NCI-H2196 treated with DMSO at 0.1 percent for 48 hours (cell line): ENCODE results near the gene CDHR1.

Source experiments
- DNase-seq: peaks from one replicate; lab custom pipeline; 2025; ENCODE audit not compliant: unreplicated experiment; lab: John Stamatoyannopoulos, UW

Gene CDHR1

DNA sequence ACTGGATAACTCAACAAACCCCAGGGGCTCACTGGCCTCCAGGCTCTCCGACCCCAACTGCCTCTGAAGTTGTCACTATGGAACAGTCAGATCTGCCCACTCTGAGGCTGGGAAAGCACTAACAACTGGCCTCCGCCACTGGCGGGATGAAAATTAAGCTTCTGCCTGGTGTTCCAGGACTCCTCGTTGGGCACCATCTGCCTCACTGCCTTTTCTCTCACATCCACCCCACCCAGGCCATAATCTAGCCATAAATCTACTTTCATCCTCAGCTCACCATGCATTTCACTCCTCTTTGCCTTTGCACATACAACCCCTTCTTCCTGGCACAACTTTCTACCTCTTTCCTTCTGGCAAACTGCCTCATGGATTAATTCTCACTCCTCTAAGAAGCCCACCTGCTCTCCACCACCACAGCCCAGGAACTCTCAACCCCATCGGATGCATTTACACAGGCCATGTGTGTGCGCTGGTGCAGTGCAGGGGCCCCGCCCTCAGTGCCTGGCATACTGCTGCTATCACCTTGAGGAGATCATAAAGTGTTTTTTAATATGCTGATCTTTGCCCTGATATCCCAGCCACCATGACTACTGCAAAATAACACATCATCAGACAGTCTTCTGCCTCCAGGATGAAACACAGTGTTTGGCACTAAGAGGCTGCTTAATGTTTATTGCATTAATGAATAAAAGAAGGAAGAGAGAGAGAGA lies 4.0 kb downstream of the CDHR1 start:
- no peak for DNase-seq

DNA sequence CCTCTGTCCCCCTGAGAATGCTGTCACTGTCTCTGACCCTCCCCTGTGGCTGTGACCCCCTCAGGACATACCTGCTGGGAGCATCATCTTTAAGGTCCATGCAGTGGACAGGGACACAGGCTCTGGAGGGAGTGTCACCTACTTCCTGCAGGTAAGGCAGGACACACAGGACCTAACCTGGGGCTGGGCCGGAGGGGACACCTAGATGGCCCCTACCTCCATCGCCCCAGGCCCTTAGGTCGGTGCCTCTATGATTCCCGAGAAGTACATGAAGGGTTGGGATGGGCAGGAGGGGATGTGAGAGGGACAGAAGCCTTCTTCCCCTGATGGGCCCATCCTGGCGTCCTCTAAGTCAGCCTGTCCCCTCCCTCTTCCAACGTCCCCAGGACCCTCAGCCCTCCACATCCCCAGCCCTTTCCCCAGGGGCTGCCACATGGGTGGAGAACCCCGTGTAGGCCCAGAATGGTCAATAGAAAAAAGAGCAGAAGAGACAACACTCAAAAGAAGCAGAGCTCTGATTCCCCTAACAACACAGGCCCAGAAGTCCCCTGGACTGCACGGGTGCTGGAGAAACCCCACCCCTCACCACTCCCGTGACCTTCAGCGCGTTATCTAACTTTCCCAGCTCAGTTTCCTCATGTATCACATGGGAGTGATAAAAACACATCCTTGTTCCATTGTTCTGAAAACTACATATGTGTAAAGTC lies 6.4 kb downstream of the CDHR1 start:
- DNase-seq = no peak

DNA sequence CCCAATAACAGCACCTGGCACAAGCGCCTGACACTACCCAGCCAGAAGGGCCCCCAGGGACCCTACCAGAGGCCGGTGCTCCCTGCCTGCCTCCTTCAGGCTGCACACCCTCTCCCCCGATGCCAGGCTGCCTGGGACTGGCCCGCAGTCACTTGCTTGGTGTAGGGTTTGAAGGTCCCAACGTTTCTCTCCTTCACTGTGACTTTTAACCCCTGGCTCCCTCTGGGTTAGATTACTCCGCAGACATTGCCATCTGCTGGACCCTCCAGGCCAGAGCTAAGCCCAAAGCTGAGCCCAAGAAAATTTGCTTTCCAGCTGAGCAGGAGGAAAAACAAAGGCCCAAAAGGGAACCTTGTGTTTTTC lies 6.9 kb downstream of the CDHR1 start:
- DNase-seq = no peak

DNA sequence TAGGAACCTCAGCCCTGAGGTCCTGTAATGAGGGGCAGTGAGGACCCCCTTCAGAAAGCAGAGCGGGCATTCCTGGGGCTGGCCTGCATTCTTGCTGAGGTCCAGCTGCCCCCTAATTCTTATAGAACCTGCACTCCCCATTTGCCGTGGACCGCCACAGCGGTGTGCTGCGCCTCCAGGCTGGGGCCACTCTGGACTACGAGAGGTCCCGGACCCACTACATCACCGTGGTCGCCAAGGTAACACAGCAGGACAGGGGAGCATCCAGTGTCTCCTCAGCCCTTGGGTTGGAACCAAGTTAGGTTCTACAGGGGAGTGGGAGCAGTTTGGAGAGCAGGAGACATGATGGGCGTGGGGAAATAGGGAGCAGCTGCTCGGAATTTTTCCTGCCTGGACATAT lies 7.3 kb downstream of the CDHR1 start:
- DNase-seq = no peak

DNA sequence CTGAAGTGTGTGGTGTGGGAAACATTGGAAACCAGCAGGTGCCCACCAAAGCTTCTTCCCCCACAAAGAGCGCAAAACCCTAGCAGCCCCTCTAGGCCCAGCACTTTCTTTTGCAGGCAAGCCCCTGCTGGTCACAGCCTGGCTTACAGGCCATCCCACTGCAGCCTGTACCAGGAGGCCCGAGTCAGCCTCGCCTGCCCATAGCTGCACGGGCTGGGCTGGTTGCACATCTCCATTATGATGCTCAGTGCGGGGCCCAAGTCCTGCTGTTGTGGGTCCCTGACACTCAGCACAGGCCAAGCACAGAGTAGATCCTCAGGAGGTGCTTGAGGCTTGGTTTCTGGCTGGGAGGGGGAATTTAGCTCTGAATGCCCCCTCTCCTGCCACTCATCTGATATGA lies 8.0 kb downstream of the CDHR1 start:
- no peak for DNase-seq

DNA sequence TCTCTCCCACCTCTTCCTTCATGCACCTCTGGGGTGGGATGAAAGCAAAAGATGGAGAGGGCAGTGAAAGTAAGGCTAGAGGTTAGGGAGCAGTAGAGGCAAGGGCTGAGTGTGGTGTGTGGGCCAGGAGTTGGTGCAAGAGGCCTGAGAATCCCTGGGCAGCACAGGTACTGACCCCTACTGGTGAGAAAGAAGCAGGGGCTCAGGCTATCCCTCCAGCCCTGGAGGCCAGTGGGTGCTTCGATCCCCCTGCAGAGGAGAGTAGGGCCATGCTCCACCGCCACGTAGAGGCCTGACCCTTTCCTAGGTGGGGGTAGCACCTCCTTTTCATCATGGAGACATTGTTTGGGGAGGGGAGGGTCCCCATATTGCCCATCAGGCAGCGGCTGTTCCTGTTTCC lies 9.8 kb downstream of the CDHR1 start:
- no peak for DNase-seq

DNA sequence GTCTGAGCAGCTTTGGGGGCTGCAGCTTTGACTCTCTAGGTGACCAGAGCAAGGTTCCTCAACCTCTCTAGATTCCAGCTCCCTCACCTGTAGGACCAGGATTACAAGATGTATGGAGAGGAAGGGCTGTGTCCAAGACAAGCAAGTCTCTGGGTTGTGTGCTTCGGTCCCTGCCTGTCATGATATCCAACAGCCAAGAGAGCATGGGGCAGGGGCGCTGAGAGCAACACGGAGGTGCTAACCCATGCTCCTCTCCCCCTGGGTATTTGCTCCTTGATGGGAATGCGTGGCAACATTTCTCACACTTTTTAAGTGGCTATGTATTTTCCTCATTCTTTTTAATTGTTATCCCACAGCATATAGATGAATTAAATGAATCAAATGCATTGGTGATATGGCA lies 10.3 kb downstream of the CDHR1 start:
- no peak for DNase-seq

DNA sequence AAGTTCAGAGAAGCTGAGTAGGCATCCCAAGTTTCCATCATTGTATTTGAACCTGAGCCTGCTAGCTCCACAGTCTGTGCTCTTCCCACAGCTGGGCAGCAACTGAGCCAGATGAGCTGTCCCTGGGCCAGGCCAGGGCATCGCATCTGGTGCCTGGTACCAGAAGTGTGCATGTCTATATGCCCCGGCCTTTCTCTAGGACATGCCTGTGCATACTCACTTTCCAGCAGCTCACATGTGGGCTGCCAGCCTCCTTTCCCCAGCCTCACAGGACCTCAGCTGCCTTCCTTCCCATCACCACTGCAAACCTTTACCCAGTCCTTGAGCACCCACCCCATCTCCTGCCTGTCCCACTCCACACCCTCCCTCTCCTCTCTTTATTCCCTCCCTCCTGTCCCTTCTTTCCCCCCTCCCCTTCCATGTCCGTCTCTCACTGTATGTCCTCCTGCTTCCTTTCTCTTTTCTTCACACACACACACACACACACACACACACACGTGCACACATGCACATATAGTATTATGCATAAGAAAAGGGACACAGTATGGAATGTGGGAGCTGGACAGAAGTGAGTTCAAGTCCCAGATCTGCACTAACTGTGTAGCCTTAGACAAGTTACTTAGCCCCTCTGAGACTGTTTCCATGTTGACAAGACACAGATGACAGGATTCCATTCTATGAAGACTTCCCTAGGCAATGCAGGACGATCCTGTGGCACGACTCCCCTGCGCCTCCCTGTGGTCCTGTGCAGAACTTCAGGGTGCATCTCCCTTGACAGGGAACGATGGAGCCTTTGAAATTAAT lies 10.9 kb downstream of the CDHR1 start:
- DNase-seq = no peak

DNA sequence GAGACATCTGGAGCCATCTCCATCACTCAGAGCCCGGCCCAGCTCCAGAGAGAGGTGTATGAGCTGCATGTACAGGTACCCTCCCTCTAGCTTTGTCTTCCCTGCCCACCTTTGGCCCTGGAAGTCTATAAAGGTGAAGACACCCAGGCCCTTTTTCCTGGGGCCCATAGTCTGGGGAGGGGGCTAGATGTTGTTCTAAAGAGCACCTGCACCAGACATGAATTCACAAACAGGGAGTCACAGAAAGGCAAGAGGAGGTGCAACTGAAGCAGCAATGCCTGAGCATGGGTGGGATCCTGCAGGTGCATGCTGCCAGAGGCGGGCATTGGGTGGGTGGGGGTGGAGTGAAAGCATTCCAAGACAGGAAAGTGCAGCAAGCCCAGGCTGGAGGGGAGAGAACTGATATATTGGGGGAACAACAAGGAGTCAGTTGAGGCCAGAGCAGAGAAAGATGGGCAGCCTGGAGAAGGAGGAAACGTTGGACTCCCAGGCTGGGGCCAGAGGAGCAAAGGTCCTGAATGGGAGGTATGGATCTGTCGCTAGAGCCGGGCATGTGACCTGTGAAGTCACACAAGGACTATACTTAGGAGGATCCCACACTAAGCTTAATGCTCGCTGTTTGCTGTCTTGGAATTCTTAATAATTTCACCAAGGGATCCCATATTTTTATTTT lies 11.7 kb downstream of the CDHR1 start:
- DNase-seq = no peak

DNA sequence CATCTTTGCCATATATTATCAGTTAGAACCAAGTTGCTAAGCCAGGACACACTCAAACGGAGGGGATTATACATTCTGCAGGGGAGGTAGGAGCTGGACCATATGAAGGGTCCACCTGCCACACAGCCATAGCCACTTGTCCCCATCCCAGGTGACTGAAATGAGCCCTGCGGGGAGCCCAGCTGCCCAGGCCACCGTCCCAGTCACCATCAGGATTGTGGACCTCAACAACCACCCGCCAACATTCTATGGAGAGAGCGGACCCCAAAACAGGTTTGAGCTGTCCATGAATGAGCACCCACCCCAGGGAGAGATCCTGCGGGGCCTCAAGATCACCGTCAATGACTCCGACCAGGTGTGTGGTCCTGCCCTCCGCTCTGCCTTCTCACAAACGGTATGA lies 13.7 kb downstream of the CDHR1 start:
- no peak for DNase-seq

DNA sequence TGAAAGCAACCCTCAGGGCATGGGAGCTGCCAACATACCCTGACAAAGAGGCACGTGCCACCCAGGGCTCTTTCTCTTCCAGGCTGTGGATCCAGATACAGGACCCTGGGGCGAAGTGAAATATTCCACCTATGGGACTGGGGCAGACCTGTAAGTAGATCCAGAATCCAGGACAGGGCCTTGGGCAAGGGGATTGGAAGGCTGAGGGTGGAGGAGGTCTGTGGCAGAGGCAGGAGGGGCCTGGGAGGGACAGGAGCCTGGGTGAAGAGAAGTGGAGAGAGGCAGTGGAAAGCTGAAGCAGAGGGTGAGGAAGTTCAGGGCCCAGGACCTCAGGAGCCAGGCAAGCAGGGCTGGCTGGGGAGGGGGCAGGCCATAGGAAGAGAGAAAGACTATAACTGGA lies 17.2 kb downstream of the CDHR1 start:
- no peak for DNase-seq

DNA sequence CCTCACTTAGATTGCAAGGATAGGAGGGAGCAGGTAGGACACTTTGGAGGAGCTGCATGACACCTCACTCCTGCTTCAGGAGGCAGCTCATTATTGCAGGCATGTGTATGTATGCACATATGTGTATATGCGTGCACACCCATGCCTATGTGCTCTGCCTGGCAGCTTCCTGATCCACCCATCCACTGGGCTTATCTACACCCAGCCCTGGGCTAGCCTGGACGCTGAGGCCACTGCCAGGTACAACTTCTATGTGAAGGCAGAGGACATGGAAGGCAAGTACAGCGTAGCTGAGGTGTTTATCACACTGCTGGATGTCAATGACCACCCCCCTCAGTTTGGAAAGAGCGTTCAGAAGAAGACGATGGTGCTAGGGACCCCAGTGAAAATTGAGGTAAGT lies 17.7 kb downstream of the CDHR1 start:
- DNase-seq = no peak

DNA sequence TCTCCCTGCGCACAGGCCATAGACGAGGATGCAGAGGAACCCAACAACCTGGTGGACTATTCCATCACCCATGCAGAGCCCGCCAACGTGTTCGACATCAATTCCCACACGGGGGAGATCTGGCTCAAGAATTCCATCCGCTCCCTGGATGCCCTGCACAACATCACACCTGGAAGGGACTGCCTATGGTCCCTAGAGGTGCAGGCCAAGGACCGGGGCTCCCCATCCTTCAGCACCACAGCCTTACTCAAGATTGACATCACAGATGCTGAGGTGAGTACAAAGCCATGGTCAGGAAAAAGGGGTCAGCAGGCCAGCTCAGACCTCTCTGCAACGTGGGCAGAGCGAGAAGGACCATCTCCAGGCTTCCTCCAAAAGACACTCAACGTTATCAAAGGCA lies 18.7 kb downstream of the CDHR1 start:
- no peak for DNase-seq

DNA sequence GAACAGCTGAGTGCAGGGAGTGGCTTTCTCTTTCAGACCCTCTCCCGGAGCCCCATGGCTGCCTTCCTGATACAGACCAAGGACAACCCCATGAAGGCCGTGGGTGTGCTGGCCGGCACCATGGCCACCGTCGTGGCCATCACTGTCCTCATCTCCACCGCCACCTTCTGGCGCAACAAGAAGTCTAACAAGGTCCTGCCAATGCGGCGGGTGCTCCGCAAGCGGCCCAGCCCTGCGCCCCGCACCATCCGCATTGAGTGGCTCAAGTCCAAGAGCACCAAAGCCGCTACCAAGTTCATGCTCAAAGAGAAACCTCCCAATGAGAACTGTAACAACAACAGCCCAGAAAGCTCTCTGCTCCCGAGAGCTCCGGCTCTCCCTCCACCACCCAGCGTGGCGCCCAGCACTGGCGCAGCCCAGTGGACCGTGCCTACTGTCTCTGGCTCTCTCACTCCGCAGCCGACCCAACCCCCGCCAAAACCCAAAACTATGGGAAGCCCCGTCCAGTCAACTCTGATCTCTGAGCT lies 19.8 kb downstream of the CDHR1 start:
- DNase-seq = no peak

DNA sequence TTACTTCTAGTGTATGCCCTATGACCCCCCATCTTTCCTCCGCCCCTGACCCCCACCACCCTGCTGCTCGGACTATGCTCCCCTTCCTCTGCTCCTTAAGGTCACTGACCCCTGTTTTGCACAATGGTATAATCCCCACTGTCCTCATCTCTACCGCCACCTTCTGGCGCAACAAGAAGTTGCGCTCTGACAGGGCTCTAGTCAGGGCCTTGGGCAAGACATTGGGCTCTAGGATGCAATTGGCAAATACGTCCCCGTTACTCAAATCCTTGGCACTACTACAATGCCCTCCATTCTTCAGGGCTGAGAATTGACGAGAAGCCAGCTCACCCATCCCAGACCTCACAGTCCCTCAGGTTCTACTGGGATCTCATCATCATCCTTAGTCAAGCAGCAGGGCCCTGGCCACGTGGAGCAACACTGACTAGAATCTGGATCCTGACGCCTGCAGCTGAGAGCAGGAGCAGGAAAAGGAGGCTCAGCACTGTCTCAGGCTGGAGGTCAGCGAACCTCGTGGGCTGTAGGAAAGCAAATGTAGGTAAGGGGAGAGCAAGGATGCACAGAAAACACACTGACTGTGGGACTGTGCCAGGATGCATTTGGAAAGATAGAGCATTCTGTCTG lies 20.4 kb downstream of the CDHR1 start:
- no peak for DNase-seq

DNA sequence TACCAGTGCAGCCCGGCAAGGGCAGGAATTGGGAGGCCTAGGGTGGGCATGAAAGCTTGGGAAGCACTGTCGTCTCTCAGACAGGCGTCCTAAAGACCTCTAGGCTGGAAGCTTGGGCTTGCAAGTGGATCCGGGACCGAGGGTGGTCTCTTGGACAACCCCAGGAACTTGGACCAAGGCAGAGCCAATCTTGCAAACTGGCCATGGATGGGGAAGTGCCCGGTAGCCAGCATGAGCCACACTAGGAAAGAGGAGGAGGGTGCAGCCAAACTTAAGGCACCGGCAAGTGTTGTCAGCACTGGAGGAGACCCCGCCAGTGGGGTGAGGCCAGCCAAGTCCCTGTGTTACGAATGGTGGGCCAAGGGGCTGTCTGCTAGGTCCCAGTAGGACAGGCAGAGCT lies 22.5 kb downstream of the CDHR1 start:
- DNase-seq = no peak

DNA sequence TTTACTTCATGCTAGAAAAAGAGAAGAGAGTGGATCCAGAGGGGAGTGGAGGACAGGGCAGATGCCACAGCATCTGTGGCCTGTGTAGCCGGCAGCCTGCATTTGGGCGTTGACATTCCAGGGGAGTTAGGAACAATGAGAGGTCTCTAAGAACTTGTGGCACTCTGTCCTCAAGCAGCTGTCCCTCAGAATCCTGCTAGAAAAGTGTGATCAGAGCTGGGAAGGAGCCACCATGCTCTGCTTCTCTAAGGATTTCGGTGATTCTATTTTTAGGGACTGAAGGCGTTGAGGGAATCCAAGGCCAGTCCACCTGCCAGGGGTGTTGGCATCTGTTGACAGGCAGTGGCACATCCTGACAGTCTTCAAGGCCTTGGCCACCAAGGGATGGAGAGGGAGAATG lies 23.4 kb downstream of the CDHR1 start:
- no peak for DNase-seq

DNA sequence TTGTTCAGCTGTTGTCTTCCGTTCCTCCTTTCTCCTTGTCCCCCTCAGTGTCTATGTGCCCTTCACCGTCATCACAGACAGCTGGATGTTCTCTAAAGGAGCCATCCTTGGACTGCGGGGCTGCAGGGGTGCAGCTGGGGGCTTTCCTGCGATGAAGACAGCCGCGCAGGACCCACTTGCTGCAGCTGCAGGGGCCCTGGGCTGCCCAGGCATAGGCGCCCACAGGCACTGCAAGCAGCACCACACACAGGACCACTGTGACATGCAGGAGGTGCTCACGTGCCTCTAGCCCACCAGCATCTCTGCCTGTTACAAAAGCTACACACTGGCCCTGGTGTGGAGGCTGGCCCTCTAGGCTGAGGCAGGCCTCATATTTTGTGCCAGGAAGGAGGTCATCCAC lies 27.6 kb downstream of the CDHR1 start:
- DNase-seq = no peak

DNA sequence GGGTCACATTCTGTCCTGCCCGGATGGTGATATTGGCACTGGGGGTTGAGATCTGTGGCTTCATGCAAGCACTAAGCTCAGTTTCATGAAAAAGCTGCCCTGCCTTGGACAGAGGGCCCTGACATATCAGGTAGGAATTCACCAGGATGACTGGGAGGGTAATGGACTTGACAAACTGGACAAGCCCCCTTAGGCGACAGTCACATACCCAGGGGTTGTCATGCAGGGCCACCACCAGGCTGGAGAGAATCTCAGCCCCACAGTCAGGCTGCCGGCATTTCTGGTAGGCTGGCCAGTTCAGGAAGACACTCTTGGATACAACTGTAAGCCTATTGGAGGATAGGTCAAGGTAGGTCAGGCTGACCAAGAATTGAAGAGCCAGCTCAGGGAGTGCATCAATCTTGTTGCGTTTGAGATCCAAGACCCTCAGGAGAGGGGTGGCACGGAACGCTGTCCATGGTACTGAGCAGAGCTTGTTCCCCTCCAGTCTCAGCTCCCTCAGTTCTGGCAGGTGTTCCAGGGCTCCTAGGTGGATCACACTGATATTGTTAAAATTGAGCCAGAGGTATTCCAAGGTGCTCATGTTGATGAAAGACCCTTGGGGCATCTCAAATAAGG lies 30.2 kb downstream of the CDHR1 start:
- no peak for DNase-seq

DNA sequence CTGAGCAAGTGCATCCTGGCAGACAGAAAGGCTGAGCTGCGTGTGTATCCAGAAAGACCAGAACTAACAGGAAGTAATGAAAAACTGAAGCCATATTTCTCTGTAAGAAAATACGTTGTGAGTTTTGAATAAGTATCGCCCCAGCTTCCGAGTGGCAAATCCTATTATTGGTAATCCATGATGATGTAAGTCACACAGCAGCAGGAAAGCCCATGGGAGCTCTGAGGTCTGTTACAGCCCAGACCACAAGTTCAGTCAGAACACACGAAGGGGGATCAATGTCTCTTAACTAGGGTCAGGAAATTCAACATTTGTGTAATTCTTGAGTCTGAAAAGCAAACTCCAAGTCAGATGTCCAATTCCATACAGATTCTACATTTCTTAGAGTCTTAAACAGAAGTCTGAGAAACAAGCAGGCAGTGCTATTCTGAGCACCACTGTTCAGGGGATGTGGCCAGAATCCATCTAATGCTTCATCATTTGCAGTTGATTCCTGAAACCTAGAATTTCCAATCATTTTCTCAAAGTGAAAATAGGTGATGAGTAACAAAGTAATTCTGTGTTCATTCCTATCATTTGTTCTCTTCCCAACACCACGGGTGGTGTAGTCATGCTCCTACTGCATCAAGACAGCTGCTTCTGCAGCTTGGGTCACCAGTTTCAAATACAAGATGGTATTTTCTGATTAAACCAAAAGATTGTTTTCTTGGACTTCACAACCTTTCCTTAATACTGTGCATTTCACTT lies 31.3 kb downstream of the CDHR1 start, which contains the start of gene LRIT2:
LRIT2 (minus strand) TSS at position 118 of the 747 bp plus-strand sequence; CDS start at position 94, 24 bp downstream.
- no peak for DNase-seq
